Activated CD4-positive, alpha-beta T cell treated with anti-CD3 and anti-CD28 coated beads, Interleukin-2, amount 10 ng/mL, durations not matched to agents 7 days and 5 days (primary cell): ENCODE results near the gene FAM135A. TPM values are rescaled to one million over a fixed set of nuclear protein-coding genes. Genes with fewer than 3 reads are reported as not detected.
A peak's percentile ranks its signal among the peaks of the same experiment; 100 is the strongest.
"Not testable (repeated sequence)": the region's sequence is repeated elsewhere in the genome, so short reads cannot be mapped to it uniquely, and the experiment has no call there.

Experiments
- CTCF ChIA-PET: fragments of 350-600 bp; sonication (Branson Sonifier 250); formaldehyde crosslinking; loops from one replicate; lab custom pipeline; 2021; ENCODE audit warnings: antibody characterized with exemption; lab: Charles Lee
- POLR2A ChIA-PET: fragments of 350-600 bp; sonication (Branson Sonifier 250); formaldehyde crosslinking; loops from one replicate; lab custom pipeline; 2021; ENCODE audit warnings: antibody characterized with exemption; lab: Charles Lee
- DNase-seq: peaks from one replicate; pipeline ENCODE4 v3.0.0-alpha.2; 2020
- H3K27ac Mint-ChIP-seq: one replicate; pipeline ENCODE4 v1.8.0; 2021; ENCODE audit warnings: mild to moderate bottlenecking, moderate library complexity, mixed read lengths
- H3K27me3 Mint-ChIP-seq: one replicate; pipeline ENCODE4 v1.8.0; 2021; ENCODE audit warnings: mixed read lengths
- H3K36me3 Mint-ChIP-seq: one replicate; pipeline ENCODE4 v1.8.0; 2021; ENCODE audit warnings: low read depth, mixed read lengths
- H3K4me1 Mint-ChIP-seq: one replicate; pipeline ENCODE4 v1.8.0; 2021; ENCODE audit warnings: mixed read lengths
- H3K4me3 Mint-ChIP-seq: one replicate; pipeline ENCODE4 v1.8.0; 2021; ENCODE audit warnings: mild to moderate bottlenecking, moderate library complexity, mixed read lengths
- H3K9me3 Mint-ChIP-seq: one replicate; pipeline ENCODE4 v1.8.0; 2021; ENCODE audit warnings: mixed read lengths
- total RNA-seq, 2 experiments: library from RNA; stranded (reverse); gene quantifications; one replicate each; pipeline ENCODE4 v1.2.3, GENCODE V29; 2021

FAM135A gene
- total RNA-seq, 2 experiments from 2014 or later = 5.4 to 6.7 TPM

DNA sequence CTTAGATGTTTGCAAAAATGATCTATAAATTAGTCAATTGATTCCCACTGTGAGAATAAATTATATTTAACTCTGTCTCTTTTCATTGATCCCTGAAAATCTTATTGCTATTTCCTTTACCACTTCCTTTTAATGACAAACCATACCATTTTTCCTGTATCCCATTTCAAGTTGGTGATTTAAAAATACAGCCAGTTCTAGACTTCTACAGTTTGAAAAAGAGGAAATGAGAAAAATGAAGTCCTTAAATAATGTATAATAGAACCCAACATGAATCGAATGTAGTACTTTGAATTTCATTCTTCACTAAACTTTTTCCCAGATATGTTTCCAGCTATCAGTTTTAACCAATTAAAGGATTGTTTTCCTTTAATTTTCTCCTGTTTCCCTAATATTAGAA is 124.0 kb downstream of the FAM135A start:
- no peak overlapping the region for H3K27ac Mint-ChIP-seq
- H3K4me3 Mint-ChIP-seq = no peak overlapping the region
- H3K36me3 Mint-ChIP-seq = no peaks in the 10 kb centered on the region
- H3K4me1 Mint-ChIP-seq = peaks cover 6% of the 10 kb centered on the region
- no peaks in the 10 kb centered on the region for H3K27me3 Mint-ChIP-seq
- no peak for DNase-seq
- ChIA-PET CTCF (no interaction called here), POLR2A (no interaction called here)
- H3K9me3 Mint-ChIP-seq = no peaks in the 10 kb centered on the region

GRCh38 chr6:70538376-70538775 is 125.1 kb downstream of the FAM135A start:
- DNase-seq = no peak
- Mint-ChIP-seq H3K27me3 (no peaks in the 10 kb centered on the region), H3K9me3 (no peaks in the 10 kb centered on the region), H3K4me1 (peaks cover 6% of the 10 kb centered on the region), H3K27ac (no peak overlapping the region), H3K36me3 (no peaks in the 10 kb centered on the region), H3K4me3 (no peak overlapping the region)
- ChIA-PET CTCF (interaction anchor here (0.8 kb wide), 1 partner anchor 37 kb away, joined by 5 read pairs; no protein-coding TSS in a partner anchor), POLR2A (no interaction called here)

- H3K4me1 Mint-ChIP-seq = no peaks in the 10 kb centered on the region
- peaks cover 2% of the 10 kb centered on the region for H3K27me3 Mint-ChIP-seq
- no peaks in the 10 kb centered on the region for H3K9me3 Mint-ChIP-seq
- H3K4me3 Mint-ChIP-seq = no peak overlapping the region
- DNase-seq = peak; percentile 40
- POLR2A ChIA-PET = no interaction called here
- no peaks in the 10 kb centered on the region for H3K36me3 Mint-ChIP-seq
- no peak overlapping the region for H3K27ac Mint-ChIP-seq
- CTCF ChIA-PET = interaction anchor here (0.8 kb wide), 1 partner anchor 125 kb away, joined by 3 read pairs; no protein-coding TSS in a partner anchor
Measured at GRCh38 chr6:70547313-70547712, 134.0 kb downstream of the FAM135A start.

- no peak for DNase-seq
- Mint-ChIP-seq H3K4me3 (no peak overlapping the region), H3K27ac (no peak overlapping the region), H3K27me3 (peaks cover 2% of the 10 kb centered on the region), H3K36me3 (no peaks in the 10 kb centered on the region), H3K4me1 (no peaks in the 10 kb centered on the region), H3K9me3 (no peaks in the 10 kb centered on the region)
- ChIA-PET CTCF (interaction anchor here (0.7 to 1.2 kb wide), 3 partner anchors 9 to 347 kb away, joined by 3 read pairs; no protein-coding TSS in a partner anchor), POLR2A (no interaction called here)
Measured at GRCh38 chr6:70547905-70548304, 134.6 kb downstream of the FAM135A start.

GRCh38 chr6:70549327-70549726 is 136.0 kb downstream of the FAM135A start:
- ChIA-PET CTCF (interaction anchor here (0.9 kb wide), 1 partner anchor 18 kb away, joined by 3 read pairs; the partner anchor contains the start of gene SDHAF4), POLR2A (no interaction called here)
- Mint-ChIP-seq H3K9me3 (no peaks in the 10 kb centered on the region), H3K4me3 (no peak overlapping the region), H3K4me1 (no peaks in the 10 kb centered on the region), H3K36me3 (no peaks in the 10 kb centered on the region), H3K27ac (no peak overlapping the region), H3K27me3 (peaks cover 2% of the 10 kb centered on the region)
- DNase-seq = no peak

DNA sequence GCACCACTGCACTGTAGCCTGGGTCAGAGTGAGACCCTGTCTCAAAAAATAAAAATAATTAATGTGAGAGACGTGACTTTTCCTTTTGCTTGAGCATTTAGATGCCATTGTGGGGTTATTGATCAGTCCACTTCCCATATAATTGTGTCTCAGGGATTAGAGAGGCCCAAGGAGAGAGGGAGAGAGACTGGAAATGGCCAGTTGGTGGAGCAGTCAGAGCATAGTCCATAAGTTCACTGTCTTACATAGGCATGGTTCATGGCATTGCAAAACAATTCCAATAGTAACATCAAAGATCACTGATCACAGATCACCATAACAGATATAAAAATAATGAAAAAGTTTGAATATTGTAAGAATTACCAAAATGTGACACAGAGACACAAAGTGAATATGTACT is 138.3 kb downstream of the FAM135A start:
- POLR2A ChIA-PET = no interaction called here
- no peaks in the 10 kb centered on the region for H3K9me3 Mint-ChIP-seq
- H3K27ac Mint-ChIP-seq = no peak overlapping the region
- no peak for DNase-seq
- CTCF ChIA-PET = no interaction called here
- H3K4me3 Mint-ChIP-seq = no peak overlapping the region
- peaks cover 2% of the 10 kb centered on the region for H3K27me3 Mint-ChIP-seq
- no peaks in the 10 kb centered on the region for H3K36me3 Mint-ChIP-seq
- no peaks in the 10 kb centered on the region for H3K4me1 Mint-ChIP-seq

- CTCF ChIA-PET, POLR2A ChIA-PET, H3K4me1 Mint-ChIP-seq: not testable (repeated sequence)
Measured at GRCh38 chr6:70552286-70552940, 139.1 kb downstream of the FAM135A start.

GRCh38 chr6:70552974-70553373 is 139.7 kb downstream of the FAM135A start:
- Mint-ChIP-seq H3K4me1 (peaks cover 6% of the 10 kb centered on the region), H3K27me3 (no peaks in the 10 kb centered on the region), H3K9me3 (no peaks in the 10 kb centered on the region), H3K36me3 (no peaks in the 10 kb centered on the region), H3K27ac (no peak overlapping the region), H3K4me3 (no peak overlapping the region)
- CTCF ChIA-PET = no interaction called here
- POLR2A ChIA-PET = no interaction called here
- DNase-seq = no peak

More at GRCh38 chr6:70552286-70552940, 139.1 kb downstream of the FAM135A start:
- DNase-seq, H3K27ac Mint-ChIP-seq, H3K36me3 Mint-ChIP-seq, H3K27me3 Mint-ChIP-seq, H3K9me3 Mint-ChIP-seq, H3K4me3 Mint-ChIP-seq: not testable (repeated sequence)

GRCh38 chr6:70557998-70558397 is 144.7 kb downstream of the FAM135A start:
- POLR2A ChIA-PET = no interaction called here
- peaks cover 11% of the 10 kb centered on the region for H3K4me1 Mint-ChIP-seq

GRCh38 chr6:70562401-70562800 is 149.1 kb downstream of the FAM135A start:
- CTCF ChIA-PET, POLR2A ChIA-PET, H3K27ac Mint-ChIP-seq, H3K9me3 Mint-ChIP-seq, H3K27me3 Mint-ChIP-seq, H3K36me3 Mint-ChIP-seq, H3K4me3 Mint-ChIP-seq, DNase-seq: not testable (repeated sequence)
- peaks cover 17% of the 10 kb centered on the region for H3K4me1 Mint-ChIP-seq

More at GRCh38 chr6:70557998-70558397, 144.7 kb downstream of the FAM135A start:
- Mint-ChIP-seq H3K36me3 (no peaks in the 10 kb centered on the region), H3K27ac (no peak overlapping the region), H3K9me3 (no peaks in the 10 kb centered on the region), H3K4me3 (no peak overlapping the region), H3K27me3 (no peaks in the 10 kb centered on the region)
- CTCF ChIA-PET = interaction anchor here (0.6 to 1.1 kb wide), 3 partner anchors 9 to 388 kb away, joined by 3 to 4 read pairs (median 3); partner anchors contain the start of gene SDHAF4
- DNase-seq = no peak

- no peak overlapping the region for H3K27ac Mint-ChIP-seq
- ChIA-PET CTCF (interaction anchor here (1.0 kb wide), 1 partner anchor 11 kb away, joined by 4 read pairs; no protein-coding TSS in a partner anchor), POLR2A (no interaction called here)
- no peak for DNase-seq
- peaks cover 5% of the 10 kb centered on the region for H3K27me3 Mint-ChIP-seq
- no peak overlapping the region for H3K4me3 Mint-ChIP-seq
- H3K36me3 Mint-ChIP-seq = peaks cover 6% of the 10 kb centered on the region
- no peaks in the 10 kb centered on the region for H3K9me3 Mint-ChIP-seq
- peaks cover 15% of the 10 kb centered on the region for H3K4me1 Mint-ChIP-seq
Measured at GRCh38 chr6:70563530-70563929, 150.2 kb downstream of the FAM135A start.

GRCh38 chr6:70566751-70567382 is 153.6 kb downstream of the FAM135A start, which contains the start of gene SDHAF4:
Gene SDHAF4 (plus strand): TSS chr6:70566930. CDS start chr6:70566941, 11 bp downstream.
- POLR2A ChIA-PET = interaction anchor here (0.6 kb wide), 1 partner anchor 134 kb away, joined by 4 read pairs; no protein-coding TSS in a partner anchor
- peak; percentile 94 for DNase-seq
- Mint-ChIP-seq H3K4me3 (peak within 1 kb of the TSS; percentile 84), H3K27ac (peak within 1 kb of the TSS; percentile 88), H3K9me3 (no peaks in the 10 kb centered on the region), H3K27me3 (peaks cover 5% of the 10 kb centered on the region), H3K36me3 (peaks cover 13% of the 10 kb centered on the region), H3K4me1 (peaks cover 16% of the 10 kb centered on the region)
- CTCF ChIA-PET = interaction anchor here (0.7 to 1.9 kb wide), 7 partner anchors 8 to 104 kb away, joined by 3 to 5 read pairs (median 4); no protein-coding TSS in a partner anchor

DNA sequence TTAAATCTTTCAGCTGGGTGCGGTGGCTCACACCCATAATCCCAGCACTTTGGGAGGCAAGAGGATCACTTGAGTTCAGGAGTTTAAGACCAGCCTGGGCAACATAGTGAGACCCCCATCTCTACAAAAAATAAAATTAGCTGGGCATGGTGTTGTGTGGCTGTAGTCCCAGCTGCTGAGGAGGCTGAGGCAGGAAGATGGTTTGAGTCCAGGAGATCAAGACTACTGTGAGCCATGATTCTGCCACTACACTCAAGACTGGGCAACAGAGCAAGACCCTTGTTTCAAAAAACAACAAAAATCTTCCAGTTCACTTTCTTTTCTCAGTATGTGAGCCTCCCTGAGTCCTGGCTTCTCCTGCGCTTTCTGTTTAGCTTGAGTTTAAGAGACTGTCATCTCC is 161.3 kb downstream of the FAM135A start:
- H3K4me3 Mint-ChIP-seq = no peak overlapping the region
- H3K36me3 Mint-ChIP-seq = peaks cover 9% of the 10 kb centered on the region
- DNase-seq = no peak
- peaks cover 1% of the 10 kb centered on the region for H3K4me1 Mint-ChIP-seq
- ChIA-PET CTCF (interaction anchor here (0.8 to 1.6 kb wide), 3 partner anchors 9 to 18 kb away, joined by 3 to 4 read pairs (median 4); no protein-coding TSS in a partner anchor), POLR2A (no interaction called here)
- no peaks in the 10 kb centered on the region for H3K9me3 Mint-ChIP-seq
- H3K27ac Mint-ChIP-seq = no peak overlapping the region
- no peaks in the 10 kb centered on the region for H3K27me3 Mint-ChIP-seq
